ENCODE results near the gene SLMAP. TPM values are rescaled to one million over a fixed set of nuclear protein-coding genes. Genes with fewer than 3 reads are reported as not detected.

The SLMAP gene
- total RNA-seq, 1 donor from 2014 or later = 50.3 TPM

DNA sequence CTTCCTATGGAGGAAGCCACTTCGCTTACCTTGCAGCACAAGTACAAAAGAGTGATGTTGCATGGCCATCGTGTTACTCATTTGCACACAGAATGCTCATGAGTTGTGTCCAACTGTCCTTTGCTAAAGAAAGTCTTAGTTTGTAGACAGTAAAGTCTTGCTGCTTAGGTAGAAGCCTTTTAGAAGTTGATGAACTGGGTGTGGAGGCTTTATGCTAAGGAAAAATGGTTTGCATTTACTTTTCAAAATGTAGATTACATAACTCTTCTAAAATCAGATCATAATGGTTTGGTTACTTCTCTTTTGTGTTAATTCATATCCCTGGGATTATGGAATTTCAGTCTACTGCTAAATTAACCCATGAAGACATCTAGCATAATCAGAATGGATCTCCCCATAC is 167.6 kb downstream of the SLMAP start:
- TF ChIP-seq, protein P1, sequence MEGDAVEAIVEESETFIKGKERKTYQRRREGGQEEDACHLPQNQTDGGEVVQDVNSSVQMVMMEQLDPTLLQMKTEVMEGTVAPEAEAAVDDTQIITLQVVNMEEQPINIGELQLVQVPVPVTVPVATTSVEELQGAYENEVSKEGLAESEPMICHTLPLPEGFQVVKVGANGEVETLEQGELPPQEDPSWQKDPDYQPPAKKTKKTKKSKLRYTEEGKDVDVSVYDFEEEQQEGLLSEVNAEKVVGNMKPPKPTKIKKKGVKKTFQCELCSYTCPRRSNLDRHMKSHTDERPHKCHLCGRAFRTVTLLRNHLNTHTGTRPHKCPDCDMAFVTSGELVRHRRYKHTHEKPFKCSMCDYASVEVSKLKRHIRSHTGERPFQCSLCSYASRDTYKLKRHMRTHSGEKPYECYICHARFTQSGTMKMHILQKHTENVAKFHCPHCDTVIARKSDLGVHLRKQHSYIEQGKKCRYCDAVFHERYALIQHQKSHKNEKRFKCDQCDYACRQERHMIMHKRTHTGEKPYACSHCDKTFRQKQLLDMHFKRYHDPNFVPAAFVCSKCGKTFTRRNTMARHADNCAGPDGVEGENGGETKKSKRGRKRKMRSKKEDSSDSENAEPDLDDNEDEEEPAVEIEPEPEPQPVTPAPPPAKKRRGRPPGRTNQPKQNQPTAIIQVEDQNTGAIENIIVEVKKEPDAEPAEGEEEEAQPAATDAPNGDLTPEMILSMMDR (IDR thresholded peaks at IDR 0.05; ENCODE audit: insufficient read depth, low read length, severe bottlenecking) = no peak
- Histone ChIP-seq H3K4me3 (ENCODE audit: low read depth, low read length) (no peak overlapping the region), H3K27me3 (ENCODE audit: control insufficient read depth, insufficient read depth, low read length) (no peaks in the 10 kb centered on the region), H3K36me3 (ENCODE audit: control insufficient read depth, insufficient read depth, low read length) (peaks cover 9% of the 10 kb centered on the region)
- DNase-seq (ENCODE audit: low read depth) (no peak), FAIRE-seq (no peak)

- TF ChIP-seq, protein P1 (IDR thresholded peaks at IDR 0.05; ENCODE audit: insufficient read depth, low read length, severe bottlenecking) = no peak
- no peak for DNase-seq (ENCODE audit: low read depth)
- Histone ChIP-seq H3K27me3 (ENCODE audit: control insufficient read depth, insufficient read depth, low read length) (no peaks in the 10 kb centered on the region), H3K4me3 (ENCODE audit: low read depth, low read length) (no peak overlapping the region), H3K36me3 (ENCODE audit: control insufficient read depth, insufficient read depth, low read length) (peaks cover 11% of the 10 kb centered on the region)
- FAIRE-seq = no peak
Observed at GRCh38 chr3:57927166-57927565, 171.1 kb downstream of the SLMAP start.

GRCh38 chr3:57927916-57928315 is 171.8 kb downstream of the SLMAP start:
- Histone ChIP-seq H3K27me3 (ENCODE audit: control insufficient read depth, insufficient read depth, low read length) (no peaks in the 10 kb centered on the region), H3K4me3 (ENCODE audit: low read depth, low read length) (no peak overlapping the region), H3K36me3 (ENCODE audit: control insufficient read depth, insufficient read depth, low read length) (peaks cover 11% of the 10 kb centered on the region)
- DNase-seq (ENCODE audit: low read depth) (no peak), FAIRE-seq (no peak)
- TF ChIP-seq, protein P1 (IDR thresholded peaks at IDR 0.05; ENCODE audit: insufficient read depth, low read length, severe bottlenecking) = no peak

GRCh38 chr3:57928511-57928910 is 172.4 kb downstream of the SLMAP start:
- TF ChIP-seq, protein P1 (IDR thresholded peaks at IDR 0.05; ENCODE audit: insufficient read depth, low read length, severe bottlenecking) = no peak
- DNase-seq (ENCODE audit: low read depth) (no peak), FAIRE-seq (no peak)
- Histone ChIP-seq H3K27me3 (ENCODE audit: control insufficient read depth, insufficient read depth, low read length) (no peaks in the 10 kb centered on the region), H3K4me3 (ENCODE audit: low read depth, low read length) (no peak overlapping the region), H3K36me3 (ENCODE audit: control insufficient read depth, insufficient read depth, low read length) (peaks cover 11% of the 10 kb centered on the region)

DNA sequence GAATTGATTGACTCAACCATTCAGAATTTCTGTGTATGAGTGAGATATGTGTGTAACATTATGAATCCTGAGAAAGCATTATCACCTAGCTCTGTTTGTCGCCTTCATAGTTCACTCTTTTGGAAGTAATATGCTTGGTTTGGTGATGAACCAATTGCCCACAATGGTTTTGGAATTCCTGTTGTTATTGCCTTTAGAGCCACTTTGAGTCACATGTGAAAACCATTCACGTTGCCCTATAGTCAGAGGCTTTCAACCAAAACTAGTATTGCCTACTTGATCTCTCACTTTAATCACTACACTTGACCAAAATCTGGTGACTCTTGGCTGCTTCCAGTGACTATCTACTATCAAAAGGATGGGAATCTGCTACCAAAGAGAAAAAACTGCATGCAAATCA is 173.9 kb downstream of the SLMAP start:
- no peak for FAIRE-seq
- Histone ChIP-seq H3K4me3 (ENCODE audit: low read depth, low read length) (no peak overlapping the region), H3K36me3 (ENCODE audit: control insufficient read depth, insufficient read depth, low read length) (peaks cover 8% of the 10 kb centered on the region), H3K27me3 (ENCODE audit: control insufficient read depth, insufficient read depth, low read length) (no peaks in the 10 kb centered on the region)
- no peak for DNase-seq (ENCODE audit: low read depth)
- TF ChIP-seq, protein P1 (IDR thresholded peaks at IDR 0.05; ENCODE audit: insufficient read depth, low read length, severe bottlenecking) = no peak

- TF ChIP-seq, protein P1 (IDR thresholded peaks at IDR 0.05; ENCODE audit: insufficient read depth, low read length, severe bottlenecking) = no peak
- H3K27me3 ChIP-seq (ENCODE audit: control insufficient read depth, insufficient read depth, low read length) = no peaks in the 10 kb centered on the region
- H3K4me3 ChIP-seq (ENCODE audit: low read depth, low read length) = no peak overlapping the region
- DNase-seq (ENCODE audit: low read depth) = no peak
- no peak for FAIRE-seq
- peaks cover 5% of the 10 kb centered on the region for H3K36me3 ChIP-seq (ENCODE audit: control insufficient read depth, insufficient read depth, low read length)
Observed at GRCh38 chr3:57933602-57934001, 177.5 kb downstream of the SLMAP start.
